GM23338 (cell line): ENCODE data around the gene ESRRB.

Experiments used
- CREB1 ChIP-seq: fragments of 250-450 bp; sonication (Bioruptor Pico); IDR thresholded peaks from 2 replicates; pipeline ENCODE4 v1.5.0; 2020; ENCODE audit warnings: low read depth, mild to moderate bottlenecking, moderate library complexity
- CTCF ChIP-seq, 2 experiments: fragments of 200-600 bp in 1 of 2; sonication (generic) in 1 of 2; conservative IDR thresholded peaks; 2 replicates each; pipeline versions ENCODE4 v1.5.1 to v1.6.1; 2016 to 2017; ENCODE audit warnings: antibody characterized with exemption in 2 of 2, low read depth in 2 of 2, mild to moderate bottlenecking in 2 of 2, moderate library complexity in 1 of 2
- EZH2 ChIP-seq: fragments of 200-600 bp; sonication (generic); IDR thresholded peaks from one replicate; pipeline ENCODE4 v1.8.0; 2017; ENCODE audit warnings: antibody characterized with exemption, mild to moderate bottlenecking, low read depth; ENCODE audit not compliant: unreplicated experiment
- EZH2phosphoT487 ChIP-seq: fragments of 200-600 bp; sonication (generic); IDR thresholded peaks from one replicate; pipeline ENCODE4 v1.8.1; 2018; ENCODE audit warnings: antibody characterized with exemption; ENCODE audit not compliant: unreplicated experiment
- JUNB ChIP-seq: IDR thresholded peaks from one replicate; pipeline ENCODE4 v1.6.1; 2016; ENCODE audit warnings: antibody characterized with exemption; ENCODE audit not compliant: unreplicated experiment
- NANOG ChIP-seq: IDR thresholded peaks from 2 replicates; pipeline ENCODE4 v1.6.1; 2016; ENCODE audit warnings: antibody characterized with exemption, borderline replicate concordance
- POLR2AphosphoS5 ChIP-seq: IDR thresholded peaks from 2 replicates; pipeline ENCODE4 v1.6.1; 2016; ENCODE audit warnings: antibody characterized with exemption, low read depth
- REST ChIP-seq: IDR thresholded peaks from one replicate; pipeline ENCODE4 v1.6.1; 2018; ENCODE audit warnings: antibody characterized with exemption; ENCODE audit not compliant: unreplicated experiment
- STAT1 ChIP-seq: IDR thresholded peaks from one replicate; pipeline ENCODE4 v1.6.1; 2016; ENCODE audit warnings: antibody characterized with exemption; ENCODE audit not compliant: unreplicated experiment
- ZNF114 ChIP-seq: fragments of 250-450 bp; sonication (Bioruptor Pico); IDR thresholded peaks from 2 replicates; pipeline ENCODE4 v1.5.0; 2020; ENCODE audit warnings: mild to moderate bottlenecking, moderate library complexity
- ZNF331 ChIP-seq: fragments of 250-450 bp; sonication (Bioruptor Pico); IDR thresholded peaks from 2 replicates; pipeline ENCODE4 v1.5.0; 2020; ENCODE audit warnings: low read depth, mild to moderate bottlenecking, moderate library complexity
- TF ChIP-seq, protein P1 (sequence below): IDR thresholded peaks from 2 replicates; pipeline ENCODE4 v1.6.1; 2016; ENCODE audit warnings: antibody characterized with exemption

GRCh38 chr14:76346391-76347160 lies 29.4 kb upstream of the ESRRB start:
- TF ChIP-seq EZH2: no peak
- TF ChIP-seq CTCF (conservative IDR thresholded peaks at IDR 0.05; ENCODE audit: low read depth in 2 of 2): no peak
- TF ChIP-seq REST: no peak
- no peak for TF ChIP-seq POLR2AphosphoS5
- no peak for TF ChIP-seq CREB1 (CRISPR knock-in tag)
- TF ChIP-seq STAT1: no peak
- no peak for TF ChIP-seq NANOG
- TF ChIP-seq ZNF114 (CRISPR knock-in tag): no peak
- TF ChIP-seq EZH2phosphoT487: no peak
- no peak for TF ChIP-seq JUNB
- TF ChIP-seq, protein P1, sequence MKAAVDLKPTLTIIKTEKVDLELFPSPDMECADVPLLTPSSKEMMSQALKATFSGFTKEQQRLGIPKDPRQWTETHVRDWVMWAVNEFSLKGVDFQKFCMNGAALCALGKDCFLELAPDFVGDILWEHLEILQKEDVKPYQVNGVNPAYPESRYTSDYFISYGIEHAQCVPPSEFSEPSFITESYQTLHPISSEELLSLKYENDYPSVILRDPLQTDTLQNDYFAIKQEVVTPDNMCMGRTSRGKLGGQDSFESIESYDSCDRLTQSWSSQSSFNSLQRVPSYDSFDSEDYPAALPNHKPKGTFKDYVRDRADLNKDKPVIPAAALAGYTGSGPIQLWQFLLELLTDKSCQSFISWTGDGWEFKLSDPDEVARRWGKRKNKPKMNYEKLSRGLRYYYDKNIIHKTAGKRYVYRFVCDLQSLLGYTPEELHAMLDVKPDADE: no peak
- TF ChIP-seq ZNF331 (CRISPR knock-in tag): no peak
